Measurements from ENCODE around the gene LRRC27. TPM values are rescaled to one million over a fixed set of nuclear protein-coding genes. Genes with fewer than 3 reads are reported as not detected.

LRRC27 gene
- total RNA-seq, 3 donors from 2014 or later, result 6.2 to 19.3 (median 8.2) TPM

DNA sequence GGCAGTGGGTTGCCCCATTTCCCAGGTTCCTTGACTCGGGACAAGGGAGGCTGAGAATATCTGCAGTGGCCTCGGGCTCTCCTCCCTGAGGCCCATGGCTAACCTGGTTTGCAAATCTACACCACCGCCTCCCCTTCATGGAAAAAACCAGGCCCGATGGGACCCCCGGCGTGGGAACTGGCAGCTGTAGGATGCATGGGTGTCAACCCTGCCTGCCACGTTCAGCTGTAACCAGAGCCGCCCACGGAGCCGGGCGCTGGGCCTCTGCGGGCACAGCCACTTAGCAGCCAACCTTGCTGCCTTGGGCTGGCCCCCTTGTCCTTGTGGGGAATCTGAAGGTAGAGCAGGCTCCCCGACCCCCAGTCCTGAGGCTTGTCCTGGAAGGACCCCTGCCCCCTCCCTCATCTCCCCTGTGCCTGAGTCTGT lies 66.6 kb downstream of the LRRC27 start:
- peak overlapping the region; percentile 83 to 96 (median 84) for H3K4me3 ChIP-seq
- intact Hi-C loops (cut with DNase I; ENCODE audit: low total_unique reads), result no loop called here
- H3K9me3 ChIP-seq, result no peaks in the 10 kb centered on the region
- peaks cover 9 to 10% of the 10 kb centered on the region in 2 donors for H3K4me1 ChIP-seq
- TF ChIP-seq POLR2AphosphoS5 (IDR thresholded peaks at IDR 0.05) (no peak), POLR2A (IDR thresholded peaks at IDR 0.05) (no peak)
- TF ChIP-seq, protein P1, sequence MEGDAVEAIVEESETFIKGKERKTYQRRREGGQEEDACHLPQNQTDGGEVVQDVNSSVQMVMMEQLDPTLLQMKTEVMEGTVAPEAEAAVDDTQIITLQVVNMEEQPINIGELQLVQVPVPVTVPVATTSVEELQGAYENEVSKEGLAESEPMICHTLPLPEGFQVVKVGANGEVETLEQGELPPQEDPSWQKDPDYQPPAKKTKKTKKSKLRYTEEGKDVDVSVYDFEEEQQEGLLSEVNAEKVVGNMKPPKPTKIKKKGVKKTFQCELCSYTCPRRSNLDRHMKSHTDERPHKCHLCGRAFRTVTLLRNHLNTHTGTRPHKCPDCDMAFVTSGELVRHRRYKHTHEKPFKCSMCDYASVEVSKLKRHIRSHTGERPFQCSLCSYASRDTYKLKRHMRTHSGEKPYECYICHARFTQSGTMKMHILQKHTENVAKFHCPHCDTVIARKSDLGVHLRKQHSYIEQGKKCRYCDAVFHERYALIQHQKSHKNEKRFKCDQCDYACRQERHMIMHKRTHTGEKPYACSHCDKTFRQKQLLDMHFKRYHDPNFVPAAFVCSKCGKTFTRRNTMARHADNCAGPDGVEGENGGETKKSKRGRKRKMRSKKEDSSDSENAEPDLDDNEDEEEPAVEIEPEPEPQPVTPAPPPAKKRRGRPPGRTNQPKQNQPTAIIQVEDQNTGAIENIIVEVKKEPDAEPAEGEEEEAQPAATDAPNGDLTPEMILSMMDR (IDR thresholded peaks at IDR 0.05), result no peak
- H3K27ac ChIP-seq, result peak overlapping the region in 1 of 2 donors; percentile 92
- no peaks in the 10 kb centered on the region for H3K27me3 ChIP-seq
- no peaks in the 10 kb centered on the region for H3K36me3 ChIP-seq
- no peak for DNase-seq (ENCODE audit: low spot score in 2 of 2)

DNA sequence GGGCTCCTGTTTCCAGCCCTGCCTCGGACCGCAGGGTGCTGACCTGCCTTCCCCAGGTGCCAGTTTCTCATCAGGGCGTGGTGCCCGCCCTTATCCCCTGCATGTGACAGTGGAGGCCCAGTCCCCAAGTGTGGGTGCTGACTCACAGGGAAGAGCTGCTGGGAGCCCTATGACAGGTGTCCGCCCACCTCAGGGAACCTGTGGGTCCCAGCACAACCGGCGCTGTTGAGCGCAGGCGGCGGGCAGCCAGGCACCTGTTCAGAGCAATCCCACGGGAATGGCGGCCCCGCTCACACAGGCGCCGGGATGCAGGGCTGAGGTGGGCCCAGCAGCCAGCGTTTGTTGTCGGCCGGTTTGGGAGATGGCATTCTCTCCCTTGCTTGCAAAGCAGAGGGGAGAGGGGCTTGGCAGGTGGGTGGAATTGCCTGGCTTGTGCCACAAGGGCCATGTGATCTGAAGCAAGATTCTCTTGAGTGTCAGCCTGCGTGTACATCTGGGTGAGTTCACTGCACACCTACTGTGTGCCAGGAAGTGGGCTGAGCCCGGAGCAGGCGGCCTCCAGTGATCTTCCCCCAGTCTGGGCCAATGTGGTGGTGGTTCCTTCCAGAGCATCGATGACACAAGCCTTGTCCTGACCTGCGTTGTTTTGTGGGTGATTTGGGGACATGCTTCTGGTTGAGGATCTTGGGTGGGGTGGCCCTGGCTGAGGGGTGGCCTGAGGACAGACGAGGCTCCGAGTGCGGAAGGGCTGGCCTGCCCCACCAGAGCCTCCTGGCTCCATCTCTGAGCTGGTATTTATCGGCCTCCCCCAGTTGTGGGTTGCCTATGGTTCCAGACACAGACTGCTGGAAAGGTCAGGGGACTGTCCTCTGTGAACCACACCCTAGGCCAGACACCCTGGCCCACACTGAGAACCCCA lies 67.4 kb downstream of the LRRC27 start:
- TF ChIP-seq POLR2AphosphoS5 (IDR thresholded peaks at IDR 0.05) (no peak), POLR2A (IDR thresholded peaks at IDR 0.05) (no peak)
- TF ChIP-seq, protein P1 (IDR thresholded peaks at IDR 0.05), result no peak
- Histone ChIP-seq H3K4me3 (no peak overlapping the region), H3K36me3 (no peaks in the 10 kb centered on the region), H3K9me3 (no peaks in the 10 kb centered on the region), H3K4me1 (peaks cover 9 to 10% of the 10 kb centered on the region in 2 donors), H3K27ac (peak overlapping the region in 1 of 2 donors; percentile 64), H3K27me3 (no peaks in the 10 kb centered on the region)
- DNase-seq (ENCODE audit: low spot score in 2 of 2), result no peak
- intact Hi-C loops (cut with DNase I; ENCODE audit: low total_unique reads), result no loop called here

DNA sequence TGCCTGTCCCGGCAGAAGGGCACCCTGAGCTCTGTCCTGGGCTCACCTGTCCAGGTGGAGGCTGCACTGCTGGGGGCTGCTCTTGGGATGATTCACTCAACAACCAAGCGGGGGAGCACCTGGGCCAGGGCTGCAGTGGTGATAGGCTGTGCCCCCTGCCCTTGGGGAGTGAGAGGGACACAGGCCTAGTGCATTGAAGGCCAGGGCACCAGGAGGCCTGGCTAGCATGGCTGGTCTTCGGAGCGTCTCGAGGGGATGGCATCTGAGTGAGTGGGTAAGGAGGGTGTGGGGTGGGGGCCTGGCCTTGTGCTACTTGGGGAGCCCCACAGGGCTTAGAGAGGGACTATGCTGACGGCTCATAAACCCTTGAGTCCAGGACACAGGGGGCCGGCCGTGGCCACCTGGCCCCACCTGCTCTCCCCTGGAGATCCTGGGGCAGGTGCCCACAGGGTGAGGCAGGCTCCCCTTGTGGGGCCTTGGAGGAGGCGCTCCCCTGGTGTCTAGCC lies 68.1 kb downstream of the LRRC27 start:
- H3K27me3 ChIP-seq, result no peaks in the 10 kb centered on the region
- no peaks in the 10 kb centered on the region for H3K36me3 ChIP-seq
- H3K4me3 ChIP-seq, result no peak overlapping the region
- TF ChIP-seq, protein P1 (IDR thresholded peaks at IDR 0.05), result no peak
- TF ChIP-seq POLR2AphosphoS5 (IDR thresholded peaks at IDR 0.05) (no peak), POLR2A (IDR thresholded peaks at IDR 0.05) (no peak)
- intact Hi-C loops (cut with DNase I; ENCODE audit: low total_unique reads), result no loop called here
- H3K9me3 ChIP-seq, result no peaks in the 10 kb centered on the region
- peaks cover 9 to 10% of the 10 kb centered on the region in 2 donors for H3K4me1 ChIP-seq
- no peak for DNase-seq (ENCODE audit: low spot score in 2 of 2)
- H3K27ac ChIP-seq, result peak overlapping the region in 1 of 2 donors; percentile 64

DNA sequence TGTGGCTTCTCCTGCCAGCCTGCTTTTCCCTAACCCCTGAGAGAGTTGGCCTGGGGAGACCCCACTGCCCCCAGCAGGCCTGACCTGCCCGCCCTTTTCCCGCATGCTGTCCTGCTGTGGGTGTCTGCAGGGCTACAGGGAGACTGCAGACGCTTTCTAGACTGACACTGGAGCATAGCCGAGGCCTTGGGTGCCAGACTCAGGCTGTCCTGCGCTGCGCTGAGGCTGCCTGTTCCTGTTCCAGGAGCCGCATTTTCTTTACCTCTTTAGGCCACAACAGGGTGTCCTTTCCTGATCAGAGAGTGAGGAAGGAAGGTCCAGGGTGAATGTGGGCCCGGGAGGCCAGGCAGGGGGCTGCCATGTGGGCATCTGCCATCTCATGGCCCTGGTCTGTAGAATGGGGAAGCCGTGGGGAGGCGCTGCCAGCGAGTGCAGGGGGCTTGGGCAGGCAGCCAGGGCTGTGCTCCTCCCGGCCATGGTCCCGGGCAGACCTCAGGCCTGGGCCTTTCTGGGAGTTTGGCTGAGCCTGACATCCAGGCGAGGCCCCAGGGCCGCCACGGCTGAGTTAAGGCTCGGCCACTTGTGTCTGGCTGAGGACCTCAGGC lies 68.7 kb downstream of the LRRC27 start:
- no peak for DNase-seq (ENCODE audit: low spot score in 2 of 2)
- peaks cover 5 to 10% of the 10 kb centered on the region in 2 donors for H3K4me1 ChIP-seq
- TF ChIP-seq POLR2A (IDR thresholded peaks at IDR 0.05) (no peak), POLR2AphosphoS5 (IDR thresholded peaks at IDR 0.05) (no peak)
- TF ChIP-seq, protein P1 (IDR thresholded peaks at IDR 0.05), result no peak
- H3K27ac ChIP-seq, result peak overlapping the region; percentile 56 to 64
- no peaks in the 10 kb centered on the region for H3K9me3 ChIP-seq
- H3K4me3 ChIP-seq, result no peak overlapping the region
- intact Hi-C loops (cut with DNase I; ENCODE audit: low total_unique reads), result no loop called here
- no peaks in the 10 kb centered on the region for H3K27me3 ChIP-seq
- H3K36me3 ChIP-seq, result no peaks in the 10 kb centered on the region

All from breast epithelium (tissue), 4 donors.